Osteoblast (primary cell): ENCODE results near the gene SPECC1. TPM values are rescaled to one million over a fixed set of nuclear protein-coding genes. Genes with fewer than 3 reads are reported as not detected.

Experiments used
- DNase-seq: peaks from one replicate; pipeline ENCODE4 v3.0.0; 2011; ENCODE audit warnings: low spot score, mixed read lengths; ENCODE audit not compliant: insufficient read length; ENCODE audit errors: missing footprints
- H2AFZ ChIP-seq: 2 replicates; pipeline ENCODE4 v1.6.0; 2011; ENCODE audit warnings: mild to moderate bottlenecking, low read length
- H3K27ac ChIP-seq: 2 replicates; pipeline ENCODE4 v1.5.1; 2011; ENCODE audit warnings: mild to moderate bottlenecking, low read depth, low read length, moderate library complexity
- H3K27me3 ChIP-seq: 2 replicates; pipeline ENCODE4 v1.6.0; 2012; ENCODE audit warnings: mild to moderate bottlenecking, control low read depth, inconsistent platforms, low read length, moderate library complexity; ENCODE audit not compliant: insufficient read depth
- H3K36me3 ChIP-seq: 2 replicates; pipeline ENCODE4 v1.5.1; 2011; ENCODE audit warnings: mild to moderate bottlenecking, low read length, control low read depth, moderate library complexity; ENCODE audit not compliant: insufficient read depth
- H3K4me1 ChIP-seq: 2 replicates; pipeline ENCODE4 v1.5.1; 2011; ENCODE audit warnings: mild to moderate bottlenecking, low read length, control low read depth, moderate library complexity; ENCODE audit not compliant: insufficient read depth
- H3K4me2 ChIP-seq: 2 replicates; pipeline ENCODE4 v1.6.0; 2011; ENCODE audit warnings: mild to moderate bottlenecking, low read length; ENCODE audit not compliant: insufficient read depth
- H3K4me3 ChIP-seq: fragments of 200-600 bp; sonication (generic); 3 replicates; pipeline ENCODE4 v1.5.1; 2012; ENCODE audit warnings: mild to moderate bottlenecking, low read length, inconsistent platforms; ENCODE audit not compliant: insufficient read depth
- H3K79me2 ChIP-seq: 2 replicates; pipeline ENCODE4 v1.6.0; 2012; ENCODE audit warnings: mild to moderate bottlenecking, low read length, control low read depth, inconsistent platforms; ENCODE audit not compliant: insufficient read depth
- H3K9me3 ChIP-seq: 2 replicates; pipeline ENCODE4 v1.5.1; 2011; ENCODE audit warnings: low read depth, low read length, control low read depth
- H4K20me1 ChIP-seq: 2 replicates; pipeline ENCODE4 v1.6.0; 2012; ENCODE audit warnings: mild to moderate bottlenecking, low read length, control low read depth; ENCODE audit not compliant: insufficient read depth
- total RNA-seq: library from RNA; depleted of rRNA; stranded (reverse); fragments of >200 nt; gene quantifications from 2 replicates; pipeline ENCODE4 v1.2.3, GENCODE V29; 2012
- TF ChIP-seq, protein P1 (sequence below): IDR thresholded peaks from 2 replicates; pipeline ENCODE4 v1.5.1; 2011; ENCODE audit warnings: mild to moderate bottlenecking, low read depth, low read length, moderate library complexity; ENCODE audit errors: extremely low read depth

Gene SPECC1
- total RNA-seq, 1 donor, result 155 TPM

DNA sequence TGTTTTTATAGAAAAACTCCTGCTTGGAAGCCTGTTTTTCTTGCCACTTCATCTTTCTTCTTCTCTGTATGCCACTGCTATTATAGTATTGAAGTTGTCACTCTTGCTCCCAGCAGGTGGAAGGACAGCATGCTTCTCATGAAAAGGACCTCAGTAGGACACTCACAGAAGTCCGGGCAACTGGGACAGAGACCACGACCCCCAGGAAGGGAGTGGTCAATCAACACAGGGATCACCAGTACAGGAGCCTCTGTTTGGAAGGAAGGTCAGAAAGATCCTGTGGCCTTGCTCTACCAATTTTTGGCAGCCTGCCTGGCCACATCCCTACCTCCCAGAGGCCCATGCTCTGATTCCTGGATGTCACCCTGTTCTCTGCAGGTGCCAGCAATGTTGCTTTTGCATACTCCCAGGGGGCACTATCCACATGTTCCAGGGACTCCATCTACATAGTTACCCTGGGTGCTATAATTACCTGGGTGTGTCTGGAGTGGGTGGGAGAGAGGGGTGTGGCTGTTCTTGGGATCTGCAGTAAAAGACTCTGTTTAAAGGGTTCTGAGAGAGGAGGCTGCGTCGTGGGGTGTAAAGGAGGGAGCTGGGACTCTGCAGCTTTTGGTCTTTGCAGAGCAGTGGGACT is 17.8 kb upstream of the SPECC1 start:
- Histone ChIP-seq H3K4me1 (no peaks in the 10 kb centered on the region), H4K20me1 (no peaks in the 10 kb centered on the region), H3K4me3 (no peak overlapping the region), H3K9me3 (no peaks in the 10 kb centered on the region), H2AFZ (no peak overlapping the region), H3K27ac (no peak overlapping the region), H3K27me3 (peaks cover under 1% of the 10 kb centered on the region), H3K4me2 (no peak overlapping the region), H3K36me3 (no peaks in the 10 kb centered on the region), H3K79me2 (no peaks in the 10 kb centered on the region)
- TF ChIP-seq, protein P1, sequence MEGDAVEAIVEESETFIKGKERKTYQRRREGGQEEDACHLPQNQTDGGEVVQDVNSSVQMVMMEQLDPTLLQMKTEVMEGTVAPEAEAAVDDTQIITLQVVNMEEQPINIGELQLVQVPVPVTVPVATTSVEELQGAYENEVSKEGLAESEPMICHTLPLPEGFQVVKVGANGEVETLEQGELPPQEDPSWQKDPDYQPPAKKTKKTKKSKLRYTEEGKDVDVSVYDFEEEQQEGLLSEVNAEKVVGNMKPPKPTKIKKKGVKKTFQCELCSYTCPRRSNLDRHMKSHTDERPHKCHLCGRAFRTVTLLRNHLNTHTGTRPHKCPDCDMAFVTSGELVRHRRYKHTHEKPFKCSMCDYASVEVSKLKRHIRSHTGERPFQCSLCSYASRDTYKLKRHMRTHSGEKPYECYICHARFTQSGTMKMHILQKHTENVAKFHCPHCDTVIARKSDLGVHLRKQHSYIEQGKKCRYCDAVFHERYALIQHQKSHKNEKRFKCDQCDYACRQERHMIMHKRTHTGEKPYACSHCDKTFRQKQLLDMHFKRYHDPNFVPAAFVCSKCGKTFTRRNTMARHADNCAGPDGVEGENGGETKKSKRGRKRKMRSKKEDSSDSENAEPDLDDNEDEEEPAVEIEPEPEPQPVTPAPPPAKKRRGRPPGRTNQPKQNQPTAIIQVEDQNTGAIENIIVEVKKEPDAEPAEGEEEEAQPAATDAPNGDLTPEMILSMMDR, result no peak
- no peak for DNase-seq

DNA sequence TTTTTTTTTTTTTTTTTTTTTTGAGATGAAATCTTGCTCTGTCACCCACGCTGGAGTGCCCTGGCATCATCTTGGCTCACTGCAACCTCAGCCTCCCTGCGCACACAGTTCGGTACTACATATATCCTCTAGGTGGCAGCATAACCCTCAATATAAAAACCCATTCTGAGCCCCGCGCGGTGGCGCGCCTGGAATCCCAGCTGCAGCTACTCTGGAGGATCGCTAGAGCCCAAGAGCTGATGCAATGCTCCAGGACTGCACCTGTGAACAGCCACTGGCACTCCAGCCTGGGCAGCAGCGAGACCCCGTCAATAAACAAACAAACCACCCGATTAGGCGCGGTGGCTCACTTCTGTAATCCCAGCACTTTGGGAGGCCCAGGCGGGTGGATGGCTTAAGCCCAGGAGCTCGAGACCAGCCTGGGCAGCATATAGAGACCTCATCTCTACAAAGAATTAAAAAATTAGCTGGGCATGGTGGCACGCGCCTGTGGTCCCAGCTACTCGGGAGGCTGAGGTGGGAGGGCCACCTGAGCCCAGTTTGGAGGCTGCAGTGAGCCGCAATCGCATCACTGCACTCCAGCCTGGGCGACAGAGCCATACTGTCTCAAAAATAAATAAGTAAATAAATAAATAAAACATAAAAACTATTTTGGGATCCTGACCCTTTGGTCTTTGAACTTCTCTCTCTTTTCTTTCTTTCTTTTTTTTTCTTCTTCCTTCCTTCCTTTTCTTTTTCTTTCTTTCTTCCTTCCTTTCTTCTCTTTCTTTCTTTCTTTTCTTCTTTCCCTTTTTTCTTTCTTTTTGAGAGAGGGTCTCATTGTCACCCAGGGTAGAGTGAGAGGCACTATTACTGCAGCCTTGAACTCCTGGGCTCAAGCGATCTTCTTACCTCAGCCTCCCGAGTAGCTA is 16.1 kb upstream of the SPECC1 start:
- no peaks in the 10 kb centered on the region for H3K9me3 ChIP-seq
- H2AFZ ChIP-seq, result peak overlapping the region; percentile 41
- DNase-seq, result peak; percentile 91
- no peaks in the 10 kb centered on the region for H3K36me3 ChIP-seq
- H3K27ac ChIP-seq, result no peak overlapping the region
- peaks cover 3% of the 10 kb centered on the region for H3K27me3 ChIP-seq
- no peaks in the 10 kb centered on the region for H4K20me1 ChIP-seq
- peak overlapping the region; percentile 43 for H3K4me2 ChIP-seq
- no peaks in the 10 kb centered on the region for H3K79me2 ChIP-seq
- no peak overlapping the region for H3K4me3 ChIP-seq
- no peaks in the 10 kb centered on the region for H3K4me1 ChIP-seq
- TF ChIP-seq, protein P1, result peak; percentile 73

DNA sequence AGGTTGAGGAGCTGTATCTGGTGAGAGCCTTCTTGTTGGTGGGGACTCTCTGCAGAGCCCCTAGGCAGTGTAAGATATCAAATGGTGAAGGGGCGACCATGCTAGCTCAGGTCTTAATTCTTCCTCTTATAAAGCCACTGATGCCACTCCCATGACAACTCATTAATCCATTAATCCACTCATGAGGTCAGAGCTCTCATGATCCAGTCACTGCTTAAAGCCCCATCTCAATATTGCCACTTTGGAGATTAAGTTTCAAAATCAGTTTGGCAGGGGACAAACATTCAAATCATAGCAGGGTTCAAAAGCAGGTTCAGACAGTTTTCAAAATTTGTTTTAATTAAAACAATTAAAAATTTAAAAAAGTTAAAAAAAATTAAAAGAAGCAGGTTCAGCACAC is 13.1 kb upstream of the SPECC1 start:
- Histone ChIP-seq H3K36me3 (no peaks in the 10 kb centered on the region), H3K4me3 (no peak overlapping the region), H3K4me2 (no peak overlapping the region), H4K20me1 (no peaks in the 10 kb centered on the region), H3K4me1 (no peaks in the 10 kb centered on the region), H2AFZ (no peak overlapping the region), H3K27me3 (peaks cover 3% of the 10 kb centered on the region), H3K27ac (no peak overlapping the region), H3K9me3 (no peaks in the 10 kb centered on the region), H3K79me2 (no peaks in the 10 kb centered on the region)
- DNase-seq, result no peak
- TF ChIP-seq, protein P1, result no peak

DNA sequence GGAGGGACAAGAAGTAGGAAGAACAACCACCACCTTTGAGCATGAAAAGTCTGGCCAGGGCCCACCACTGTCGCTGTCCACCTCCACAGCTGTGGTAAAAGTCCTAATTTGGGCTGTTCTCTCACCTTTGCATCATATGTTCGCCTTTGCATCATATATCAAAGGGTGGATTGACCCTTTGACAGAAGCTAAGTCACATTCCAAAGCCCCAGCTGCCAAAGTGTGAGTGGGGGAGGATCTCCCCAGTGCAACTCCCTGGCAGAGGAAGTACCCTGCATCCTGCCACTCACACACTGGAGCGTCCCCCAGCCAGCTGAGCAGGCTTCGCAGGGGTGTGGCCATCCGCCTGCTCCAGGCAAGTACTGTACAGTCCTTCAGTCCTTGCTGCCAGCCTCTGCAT is 12.7 kb upstream of the SPECC1 start:
- H3K4me2 ChIP-seq, result no peak overlapping the region
- H3K27me3 ChIP-seq, result peaks cover 3% of the 10 kb centered on the region
- no peak overlapping the region for H3K27ac ChIP-seq
- H3K4me3 ChIP-seq, result no peak overlapping the region
- H3K36me3 ChIP-seq, result no peaks in the 10 kb centered on the region
- H3K4me1 ChIP-seq, result no peaks in the 10 kb centered on the region
- DNase-seq, result no peak
- H4K20me1 ChIP-seq, result no peaks in the 10 kb centered on the region
- H3K9me3 ChIP-seq, result no peaks in the 10 kb centered on the region
- TF ChIP-seq, protein P1, result no peak
- H3K79me2 ChIP-seq, result no peaks in the 10 kb centered on the region
- H2AFZ ChIP-seq, result no peak overlapping the region
